Stimulated activated CD8-positive, alpha-beta memory T cell treated with anti-CD3 and anti-CD28 coated beads, Interleukin-4, amount 100 ng/mL, for 4 hours (primary cell): ENCODE results near the gene ADPRS.

ENCODE experiments used
- DNase-seq, 2 donors: peaks; one replicate each; pipeline ENCODE4 v3.0.0-alpha.2; 2020; ENCODE audit warnings: low read depth in 2 of 2, low spot score in 1 of 2

ADPRS gene

GRCh38 chr1:36107394-36107793, 18.7 kb downstream of the ADPRS start:
- no peak for DNase-seq

GRCh38 chr1:36108314-36108713, 19.6 kb downstream of the ADPRS start:
- DNase-seq, result no peak

GRCh38 chr1:36109041-36109679, 20.5 kb downstream of the ADPRS start:
- DNase-seq, result no peak

- no peak for DNase-seq
These were observed 22.5 kb downstream of the ADPRS start for GRCh38 chr1:36111151-36111550.

GRCh38 chr1:36112823-36113222, 24.1 kb downstream of the ADPRS start:
- no peak for DNase-seq

- no peak for DNase-seq
These were observed 25.7 kb downstream of the ADPRS start for GRCh38 chr1:36114371-36114770.

GRCh38 chr1:36115200-36115669, 26.5 kb downstream of the ADPRS start:
- no peak for DNase-seq

GRCh38 chr1:36115931-36116330, 27.2 kb downstream of the ADPRS start:
- DNase-seq, result no peak

- DNase-seq, result no peak
These were observed 28.2 kb downstream of the ADPRS start for GRCh38 chr1:36116901-36117300.

GRCh38 chr1:36118447-36119204, 29.9 kb downstream of the ADPRS start:
- DNase-seq, result no peak

- no peak for DNase-seq
These were observed 30.8 kb downstream of the ADPRS start for GRCh38 chr1:36119456-36119855.

GRCh38 chr1:36122062-36123030, 33.7 kb downstream of the ADPRS start:
- no peak for DNase-seq

- no peak for DNase-seq
These were observed 34.7 kb downstream of the ADPRS start for GRCh38 chr1:36123356-36123755.

- no peak for DNase-seq
These were observed 35.9 kb downstream of the ADPRS start for GRCh38 chr1:36124404-36125128.

GRCh38 chr1:36125129-36125991, 36.7 kb downstream of the ADPRS start, which contains the start of gene COL8A2:
TSS of gene COL8A2 (minus strand) at chr1:36125222. CDS start at chr1:36100242, 24,980 bp downstream.
- no peak for DNase-seq

- no peak for DNase-seq
These were observed 37.5 kb downstream of the ADPRS start for GRCh38 chr1:36126005-36126716.

GRCh38 chr1:36126797-36127500, 38.3 kb downstream of the ADPRS start:
- no peak for DNase-seq

GRCh38 chr1:36128126-36128904, 39.6 kb downstream of the ADPRS start:
- no peak for DNase-seq
